NCI-H524 treated with DMSO at 0.1 percent for 48 hours (cell line): Measurements from ENCODE around the gene PLA2G4A.

Source experiments
- DNase-seq: peaks from one replicate; lab custom pipeline; 2025; lab: John Stamatoyannopoulos, UW

Gene PLA2G4A

GRCh38 chr1:186834399-186834958, 5.7 kb downstream of the PLA2G4A start:
- no peak for DNase-seq

GRCh38 chr1:186835448-186835847, 6.7 kb downstream of the PLA2G4A start:
- DNase-seq: no peak

- DNase-seq: no peak
Observed at GRCh38 chr1:186837806-186838205, 9.1 kb downstream of the PLA2G4A start.

- DNase-seq: no peak
Observed at GRCh38 chr1:186838380-186839040, 9.8 kb downstream of the PLA2G4A start.

- DNase-seq: no peak
Observed at GRCh38 chr1:186839041-186839400, 10.3 kb downstream of the PLA2G4A start.

GRCh38 chr1:186841599-186841998, 12.8 kb downstream of the PLA2G4A start:
- DNase-seq: no peak

- no peak for DNase-seq
Observed at GRCh38 chr1:186842547-186842946, 13.8 kb downstream of the PLA2G4A start.

- no peak for DNase-seq
Observed at GRCh38 chr1:186843226-186843625, 14.5 kb downstream of the PLA2G4A start.

GRCh38 chr1:186843931-186844330, 15.2 kb downstream of the PLA2G4A start:
- DNase-seq: no peak

- DNase-seq: no peak
Observed at GRCh38 chr1:186845576-186846210, 16.9 kb downstream of the PLA2G4A start.

- no peak for DNase-seq
Observed at GRCh38 chr1:186848509-186849130, 19.9 kb downstream of the PLA2G4A start.

GRCh38 chr1:186849271-186849671, 20.5 kb downstream of the PLA2G4A start:
- no peak for DNase-seq

- no peak for DNase-seq
Observed at GRCh38 chr1:186849826-186850225, 21.1 kb downstream of the PLA2G4A start.

GRCh38 chr1:186854102-186854501, 25.4 kb downstream of the PLA2G4A start:
- DNase-seq: no peak

- DNase-seq: no peak
Observed at GRCh38 chr1:186858923-186859322, 30.2 kb downstream of the PLA2G4A start.

- no peak for DNase-seq
Observed at GRCh38 chr1:186859995-186860394, 31.2 kb downstream of the PLA2G4A start.

- DNase-seq: no peak
Observed at GRCh38 chr1:186864296-186864695, 35.5 kb downstream of the PLA2G4A start.

GRCh38 chr1:186865253-186865652, 36.5 kb downstream of the PLA2G4A start:
- no peak for DNase-seq

- DNase-seq: no peak
Observed at GRCh38 chr1:186865857-186866256, 37.1 kb downstream of the PLA2G4A start.

- no peak for DNase-seq
Observed at GRCh38 chr1:186869526-186870228, 40.9 kb downstream of the PLA2G4A start.

- DNase-seq: no peak
Observed at GRCh38 chr1:186871784-186872183, 43.0 kb downstream of the PLA2G4A start.

GRCh38 chr1:186872291-186872690, 43.5 kb downstream of the PLA2G4A start:
- DNase-seq: no peak

- no peak for DNase-seq
Observed at GRCh38 chr1:186873687-186874086, 44.9 kb downstream of the PLA2G4A start.
